CD4-positive, alpha-beta T cell treated with Interleukin-15 for 1 hour (primary cell): ENCODE results near the gene SCGB1C2.
"Not testable (repeated sequence)": the region's sequence is repeated elsewhere in the genome, so short reads cannot be mapped to it uniquely, and the experiment has no call there.

ENCODE experiments used
- DNase-seq: peaks from one replicate; pipeline ENCODE4 v3.0.0-alpha.2; 2020

The SCGB1C2 gene

GRCh38 chr17:149231-149630 is 11.9 kb downstream of the SCGB1C2 start:
- no peak for DNase-seq

GRCh38 chr17:149897-150584 is 12.7 kb downstream of the SCGB1C2 start:
- peak; percentile 6 for DNase-seq

DNA sequence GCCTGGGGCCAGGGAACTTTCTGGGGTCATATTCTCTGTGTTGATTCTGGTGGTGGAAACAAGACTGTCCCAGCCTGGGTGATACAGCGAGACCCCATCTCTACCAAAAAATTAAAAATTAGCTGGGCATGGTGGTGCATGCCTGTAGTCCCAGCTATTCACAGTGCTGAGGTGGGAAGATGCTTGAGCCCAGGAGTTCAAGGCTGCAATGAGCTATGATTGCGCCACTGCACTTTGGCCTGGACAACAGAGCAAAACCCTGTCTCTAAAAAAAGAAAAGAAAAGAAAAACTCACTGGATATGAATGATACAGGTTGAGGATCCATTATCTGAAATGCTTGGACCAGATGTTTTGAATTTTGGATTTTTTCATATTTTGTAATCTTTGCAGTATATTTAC is 13.6 kb downstream of the SCGB1C2 start:
- DNase-seq: no peak

DNA sequence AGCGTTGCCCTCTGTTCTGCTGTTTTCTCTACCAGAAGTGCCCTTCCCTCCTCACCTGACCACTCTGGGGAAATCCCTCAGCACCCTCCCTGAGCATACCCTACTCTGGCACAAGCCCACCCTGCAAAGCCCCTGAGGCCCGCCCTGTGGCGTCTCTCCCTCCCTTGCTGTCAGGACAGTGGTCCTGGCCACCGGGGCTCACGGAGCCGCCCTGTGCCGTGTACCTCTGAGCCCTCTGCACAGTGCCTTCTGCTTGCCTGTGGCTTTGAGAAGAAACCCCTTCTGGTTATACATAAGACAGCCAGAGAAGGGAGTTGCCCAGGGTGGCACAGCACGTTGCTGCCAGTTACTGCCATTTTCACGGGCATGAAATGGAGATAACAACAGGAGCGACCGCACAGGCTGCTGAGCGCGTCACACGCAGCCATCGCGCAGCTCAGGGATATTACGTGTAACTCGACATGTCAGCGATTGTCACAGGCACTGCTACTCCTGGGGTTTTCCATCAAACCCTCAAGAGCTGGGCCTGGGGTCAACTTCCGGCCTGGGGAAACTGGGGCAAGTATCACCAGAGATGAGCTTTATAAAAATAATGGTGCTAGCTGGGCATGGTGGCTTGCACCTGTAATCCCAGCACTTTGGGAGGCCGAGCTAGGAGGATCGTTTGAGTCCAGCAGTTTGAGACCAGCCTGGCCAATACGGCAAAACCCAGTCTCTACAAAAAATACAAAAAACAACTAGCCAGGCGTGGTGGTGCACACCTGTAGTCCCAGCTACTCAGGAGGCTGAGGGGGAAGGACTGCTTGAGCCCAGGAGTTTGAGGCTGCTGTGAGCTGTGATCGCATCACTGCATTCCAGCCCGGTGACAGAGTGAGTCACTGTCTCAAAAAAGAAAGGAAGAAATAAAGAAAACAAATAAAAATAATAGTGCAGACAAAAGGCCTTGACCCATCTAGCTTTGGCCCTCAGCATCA is 14.8 kb downstream of the SCGB1C2 start:
- peak; percentile 7 for DNase-seq

GRCh38 chr17:152860-153420 is 15.6 kb downstream of the SCGB1C2 start:
- peak; percentile 10 for DNase-seq

GRCh38 chr17:153851-154250 is 16.5 kb downstream of the SCGB1C2 start:
- DNase-seq: peak; percentile 10

GRCh38 chr17:155576-155975 is 18.2 kb downstream of the SCGB1C2 start:
- DNase-seq: no peak

GRCh38 chr17:156094-156621 is 18.8 kb downstream of the SCGB1C2 start:
- DNase-seq: no peak

GRCh38 chr17:156946-157345 is 19.6 kb downstream of the SCGB1C2 start:
- no peak for DNase-seq

GRCh38 chr17:157901-158300 is 20.5 kb downstream of the SCGB1C2 start:
- DNase-seq: no peak

GRCh38 chr17:158379-158778 is 21.0 kb downstream of the SCGB1C2 start:
- no peak for DNase-seq

GRCh38 chr17:159609-160008 is 22.2 kb downstream of the SCGB1C2 start:
- no peak for DNase-seq

- no peak for DNase-seq
These were observed 23.0 kb downstream of the SCGB1C2 start for GRCh38 chr17:160336-160735.

GRCh38 chr17:161481-161880 is 24.1 kb downstream of the SCGB1C2 start:
- no peak for DNase-seq

DNA sequence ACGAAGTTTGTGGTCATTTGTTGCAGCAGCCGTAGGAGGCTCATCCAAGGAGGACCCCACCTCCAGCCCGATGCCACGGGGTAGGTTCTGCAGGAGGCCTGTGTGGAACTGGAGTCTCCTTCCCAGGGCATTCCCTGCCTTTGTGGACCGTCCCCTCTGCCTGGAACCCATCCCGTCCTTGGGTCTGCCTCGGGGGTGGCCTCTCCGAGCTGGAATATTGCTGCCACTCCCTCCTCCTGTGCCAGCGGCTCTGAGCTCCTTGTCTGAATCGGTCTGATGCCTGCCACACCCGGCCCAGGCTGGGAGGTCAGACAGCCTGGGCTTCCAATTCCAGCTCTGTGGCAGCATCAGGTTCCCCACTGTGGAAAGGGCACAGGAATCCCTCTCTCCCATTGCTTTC is 25.3 kb downstream of the SCGB1C2 start:
- no peak for DNase-seq

- DNase-seq: no peak
These were observed 26.2 kb downstream of the SCGB1C2 start for GRCh38 chr17:163514-164098.

GRCh38 chr17:164303-165235 is 27.2 kb downstream of the SCGB1C2 start:
- DNase-seq: no peak

DNA sequence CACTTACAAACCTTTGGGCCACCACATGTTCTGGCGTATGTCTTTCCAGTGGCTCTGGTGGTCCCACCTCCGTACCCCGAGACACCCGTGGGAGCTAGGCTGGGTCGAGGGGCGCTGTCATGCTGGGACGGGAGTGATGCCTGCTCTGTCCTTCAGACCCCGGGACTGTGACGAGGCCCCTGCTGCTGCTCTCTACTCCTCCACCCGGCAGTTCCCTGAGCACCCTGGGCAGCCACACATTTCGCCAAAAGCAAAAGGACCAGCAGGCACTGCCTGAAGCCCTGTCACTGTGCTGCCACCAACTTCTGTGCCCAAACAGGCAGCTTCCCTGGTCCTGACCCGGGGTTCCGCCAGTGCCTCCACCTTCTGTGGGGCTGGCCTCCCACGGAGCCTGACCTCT is 28.6 kb downstream of the SCGB1C2 start:
- DNase-seq: no peak

GRCh38 chr17:168614-169013 is 31.2 kb downstream of the SCGB1C2 start:
- not testable (repeated sequence) for DNase-seq

DNA sequence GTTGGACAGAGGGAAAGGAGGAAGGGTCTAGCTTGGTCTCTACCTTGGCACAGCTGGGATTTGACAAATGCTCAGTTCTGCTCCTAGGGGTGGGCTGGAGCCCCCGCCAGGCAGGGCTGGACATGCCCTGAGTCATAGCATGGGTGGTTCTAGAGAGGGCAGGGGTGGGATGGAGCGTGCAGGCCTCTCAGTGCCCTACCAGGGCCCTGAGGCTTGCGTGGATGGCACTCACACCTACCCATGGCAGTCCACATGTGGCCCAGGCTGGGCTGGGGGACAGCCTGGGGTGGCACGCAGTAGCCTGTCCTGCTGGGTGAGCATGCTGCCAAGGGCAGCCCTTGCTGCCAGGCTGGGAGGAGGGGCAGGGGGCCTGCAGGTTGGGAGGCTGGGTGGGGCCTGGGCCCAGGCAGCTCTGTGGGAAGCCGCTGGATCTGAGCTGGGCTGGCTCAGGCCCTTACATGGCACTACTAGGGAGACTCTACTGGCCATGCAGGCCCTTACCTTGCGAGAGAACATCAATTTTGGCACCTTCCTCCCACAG is 32.8 kb downstream of the SCGB1C2 start:
- no peak for DNase-seq

- DNase-seq: no peak
These were observed 34.5 kb downstream of the SCGB1C2 start for GRCh38 chr17:171871-172270.

GRCh38 chr17:172401-172800 is 35.0 kb downstream of the SCGB1C2 start:
- no peak for DNase-seq
